ENCODE measurements around the gene ABHD14A.

The ABHD14A gene

GRCh38 chr3:51999846-52000245, 25.0 kb downstream of the ABHD14A start:
- no peak for DNase-seq

- peak; percentile 47 for DNase-seq
These were observed 26.6 kb downstream of the ABHD14A start for GRCh38 chr3:52001443-52001974.

GRCh38 chr3:52002748-52003147, 27.9 kb downstream of the ABHD14A start:
- DNase-seq, result no peak

GRCh38 chr3:52004163-52004787, 29.4 kb downstream of the ABHD14A start:
- DNase-seq, result no peak

- DNase-seq, result no peak
These were observed 30.1 kb downstream of the ABHD14A start for GRCh38 chr3:52004906-52005395.

- DNase-seq, result peak; percentile 42
These were observed 30.7 kb downstream of the ABHD14A start for GRCh38 chr3:52005571-52005986.

GRCh38 chr3:52006017-52006819, 31.4 kb downstream of the ABHD14A start:
- no peak for DNase-seq

- no peak for DNase-seq
These were observed 31.9 kb downstream of the ABHD14A start for GRCh38 chr3:52006820-52007133.

GRCh38 chr3:52007291-52007690, 32.4 kb downstream of the ABHD14A start:
- no peak for DNase-seq

- no peak for DNase-seq
These were observed 35.6 kb downstream of the ABHD14A start for GRCh38 chr3:52010431-52010830.

GRCh38 chr3:52012699-52013098, 37.8 kb downstream of the ABHD14A start:
- no peak for DNase-seq

- DNase-seq, result no peak
These were observed 39.1 kb downstream of the ABHD14A start for GRCh38 chr3:52013802-52014598.

GRCh38 chr3:52014613-52015012, 39.7 kb downstream of the ABHD14A start:
- DNase-seq, result no peak

- DNase-seq, result no peak
These were observed 40.8 kb downstream of the ABHD14A start for GRCh38 chr3:52015438-52016228.

- no peak for DNase-seq
These were observed 42.7 kb downstream of the ABHD14A start for GRCh38 chr3:52017586-52017985.

- no peak for DNase-seq
These were observed 43.6 kb downstream of the ABHD14A start for GRCh38 chr3:52018319-52019000.

- no peak for DNase-seq
These were observed 44.7 kb downstream of the ABHD14A start for GRCh38 chr3:52019352-52020080.

- no peak for DNase-seq
These were observed 45.9 kb downstream of the ABHD14A start for GRCh38 chr3:52020796-52021195.

- DNase-seq, result peak; percentile 2
These were observed 46.8 kb downstream of the ABHD14A start for GRCh38 chr3:52021489-52022268.
